ENCODE results near the gene ENOX2.
A peak's percentile ranks its signal among the peaks of the same experiment; 100 is the strongest.
"Not testable (repeated sequence)": the region's sequence is repeated elsewhere in the genome, so short reads cannot be mapped to it uniquely, and the experiment has no call there.

ENOX2 gene

GRCh38 chrX:130902783-130903613, at the start of gene ENOX2:
Gene ENOX2 (minus strand): TSS chrX:130903209. CDS start chrX:130703216, 199,993 bp downstream.
- peak; percentile 61 for DNase-seq (ENCODE audit: low read depth)

DNA sequence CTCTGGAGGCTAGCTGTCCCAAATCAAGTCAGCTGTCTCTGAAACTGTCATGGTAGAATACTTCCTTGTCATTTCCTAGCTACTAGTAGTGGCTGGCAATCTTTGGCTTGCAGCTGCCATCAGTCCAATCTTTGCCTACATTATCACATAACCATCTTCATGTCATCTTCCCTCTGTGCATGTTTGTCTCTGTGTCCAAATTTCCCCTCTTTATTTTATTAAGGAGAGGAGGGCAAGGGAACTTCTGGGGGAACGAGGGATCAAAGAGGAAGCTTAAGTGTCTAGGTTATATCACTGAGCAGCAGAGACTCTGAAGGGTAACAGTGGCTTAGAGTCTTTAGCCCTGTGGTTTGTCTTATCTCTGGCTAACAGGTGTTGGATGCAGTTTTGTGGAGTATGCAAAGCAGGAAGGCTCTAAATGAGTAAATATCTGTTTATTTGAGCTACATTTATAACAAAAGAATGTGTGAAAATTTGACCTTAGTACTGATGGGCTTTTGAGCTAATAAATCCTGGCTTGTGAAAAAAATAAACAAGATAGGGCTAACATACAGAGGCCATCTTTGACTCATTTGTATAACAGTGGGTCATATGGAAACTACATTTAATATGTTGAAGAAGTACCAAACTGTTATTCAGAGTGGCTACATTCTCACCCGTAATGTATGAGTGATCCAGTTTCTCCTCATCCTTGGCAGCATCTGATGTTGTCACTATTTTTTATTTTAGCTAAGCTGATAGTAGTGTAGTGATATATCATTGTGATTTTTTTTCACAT, 49.4 kb upstream of the ENOX2 start:
- DNase-seq (ENCODE audit: low read depth) = no peak

GRCh38 chrX:130944230-130944629, 41.2 kb upstream of the ENOX2 start:
- DNase-seq (ENCODE audit: low read depth) = no peak

DNA sequence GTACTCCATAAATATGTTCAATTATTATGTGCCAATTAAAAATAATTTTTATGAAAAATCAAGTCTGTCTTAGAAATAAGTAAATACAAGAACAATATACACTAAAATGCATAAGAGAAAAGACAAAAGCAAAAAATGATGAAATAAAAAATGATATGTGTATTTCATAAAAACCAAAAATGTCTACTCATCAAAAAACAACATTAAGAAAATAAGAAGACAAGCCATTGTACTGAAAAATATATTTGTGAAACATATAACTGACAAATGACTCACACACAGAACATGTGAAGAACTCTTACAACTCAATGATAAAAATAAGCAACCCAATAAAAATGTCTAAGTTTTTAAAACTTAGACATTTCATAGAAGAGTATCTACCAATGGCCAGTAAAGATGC, 34.1 kb upstream of the ENOX2 start:
- DNase-seq (ENCODE audit: low read depth) = no peak

GRCh38 chrX:130933358-130933757, 30.3 kb upstream of the ENOX2 start:
- DNase-seq (ENCODE audit: low read depth) = no peak

DNA sequence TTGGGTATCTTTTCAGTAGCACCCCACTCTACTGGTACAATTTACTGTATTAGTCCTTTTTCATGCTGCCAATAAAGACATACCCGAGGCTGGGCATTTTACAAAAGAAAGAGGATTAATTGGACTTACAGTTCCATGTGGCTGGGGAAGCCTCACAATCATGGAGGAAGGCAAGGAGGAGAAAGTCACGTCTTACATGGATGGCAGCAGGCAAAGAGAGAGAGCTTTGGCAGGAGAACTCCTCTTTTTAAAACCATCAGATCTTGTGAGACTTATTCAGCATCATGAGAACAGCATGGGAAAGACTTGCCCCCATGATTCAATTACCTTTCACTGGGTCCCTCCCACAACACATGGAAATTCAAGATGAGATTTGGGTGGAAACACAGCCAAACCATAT, 17.4 kb upstream of the ENOX2 start:
- DNase-seq (ENCODE audit: low read depth) = not testable (repeated sequence)

DNA sequence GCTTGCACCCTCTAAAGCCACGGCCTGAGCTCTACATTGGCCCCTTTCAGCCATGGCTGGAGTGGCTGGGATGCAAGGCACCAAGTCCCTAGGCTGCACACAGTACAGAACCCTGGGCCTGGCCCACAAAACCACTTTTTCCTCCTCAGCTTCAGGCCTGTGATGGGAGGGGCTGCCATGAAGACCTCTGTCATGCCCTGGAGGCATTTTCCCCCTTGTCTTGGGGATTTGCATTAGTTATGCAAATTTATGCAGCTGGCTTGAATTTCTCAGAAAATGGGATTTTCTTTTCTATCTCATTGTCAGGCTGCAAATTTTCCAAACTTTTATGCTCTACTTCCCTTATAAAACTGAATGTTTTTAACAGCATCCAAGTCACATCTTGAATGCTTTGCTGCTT, 16.7 kb upstream of the ENOX2 start:
- DNase-seq (ENCODE audit: low read depth) = not testable (repeated sequence)

DNA sequence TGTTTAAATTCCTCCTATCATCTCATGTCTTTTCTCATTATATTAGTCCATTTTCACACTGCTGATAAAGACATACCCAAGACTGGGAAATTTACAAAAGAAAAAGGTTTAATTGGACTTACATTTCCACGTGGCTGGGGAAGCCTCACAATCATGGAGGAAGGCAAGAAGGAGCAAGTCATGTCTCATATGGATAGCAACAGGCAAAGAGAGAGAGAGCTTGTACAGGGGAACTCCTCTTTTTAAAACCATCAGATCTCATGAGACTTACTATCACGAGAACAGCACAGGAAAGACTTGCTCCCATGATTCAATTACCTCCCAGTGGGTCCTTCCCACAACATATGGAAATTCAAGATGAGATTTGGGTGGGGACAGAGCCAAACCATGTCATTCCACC, 15.5 kb upstream of the ENOX2 start:
- DNase-seq (ENCODE audit: low read depth) = not testable (repeated sequence)

DNA sequence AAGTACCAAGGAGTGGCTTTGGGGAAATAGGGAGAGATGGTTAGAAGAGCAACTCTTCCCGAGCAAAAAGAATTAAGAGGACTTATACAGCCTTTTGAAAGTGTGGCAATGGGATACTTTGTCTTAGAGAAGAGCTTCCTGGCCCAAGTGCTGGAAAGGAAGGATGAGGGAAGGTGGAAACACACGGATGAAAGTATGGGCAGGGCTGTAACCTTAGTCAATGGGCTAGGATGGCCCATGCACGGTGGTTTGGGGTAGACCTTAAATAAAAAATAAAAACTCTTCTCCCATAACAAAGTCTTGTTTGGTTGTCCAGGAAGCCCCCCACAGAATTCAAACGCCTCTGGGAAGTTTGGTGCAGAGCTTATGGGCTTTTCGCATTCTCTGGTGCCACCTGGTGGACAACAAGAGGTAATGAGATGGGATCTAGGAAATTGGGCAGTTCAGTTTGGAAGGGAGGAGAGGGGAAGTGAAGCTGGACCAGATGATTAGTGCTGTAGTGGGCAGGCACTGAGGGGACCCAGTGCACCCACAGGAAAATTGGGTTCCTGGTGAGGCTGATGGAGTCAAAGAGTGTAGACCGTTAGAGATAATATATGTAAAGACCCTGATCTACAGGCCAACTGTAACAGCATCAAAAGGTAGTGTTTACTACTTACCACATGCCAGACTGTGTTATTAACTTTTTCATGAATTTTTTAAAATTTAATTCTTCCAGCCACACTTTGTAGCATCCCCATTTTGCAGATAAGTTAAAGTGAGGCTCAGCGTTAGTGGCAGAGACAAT, 13.8 kb upstream of the ENOX2 start:
- no peak for DNase-seq (ENCODE audit: low read depth)

GRCh38 chrX:130915302-130915701, 12.3 kb upstream of the ENOX2 start:
- no peak for DNase-seq (ENCODE audit: low read depth)

DNA sequence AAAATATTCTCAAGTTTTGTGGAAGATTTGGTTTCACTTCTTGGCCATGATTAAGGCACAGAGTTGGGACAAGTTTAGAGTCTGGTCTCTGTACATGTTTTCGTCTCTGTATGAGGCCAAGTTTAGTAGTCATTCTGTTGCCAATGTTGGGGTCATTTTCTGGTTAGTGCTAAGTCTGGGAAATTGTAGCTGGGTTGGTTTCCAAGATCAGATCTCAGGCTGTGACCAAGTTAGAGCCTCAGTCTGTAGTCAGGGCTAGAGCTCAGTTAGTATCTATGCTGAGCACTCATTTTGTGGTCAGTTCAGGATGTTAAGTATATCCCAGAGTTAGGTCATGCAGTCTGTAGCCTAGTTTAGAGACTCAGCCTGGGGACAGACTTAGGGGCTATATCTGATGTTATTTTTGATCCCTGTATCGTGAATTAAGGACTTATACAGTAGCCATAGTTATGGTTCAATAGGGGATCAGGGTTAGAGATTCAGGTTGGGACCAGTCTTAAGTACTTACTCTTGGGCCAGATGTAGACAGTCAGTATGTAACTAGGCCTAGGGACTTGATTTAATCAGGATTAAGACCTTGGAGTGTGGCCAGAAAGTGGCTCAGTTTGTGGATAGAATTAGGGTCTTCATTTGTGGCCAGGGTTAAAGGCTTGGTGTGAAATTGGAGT, 6.6 kb upstream of the ENOX2 start:
- no peak for DNase-seq (ENCODE audit: low read depth)

- no peak for DNase-seq (ENCODE audit: low read depth)
Measured at GRCh38 chrX:130906776-130907175, 3.8 kb upstream of the ENOX2 start.

DNA sequence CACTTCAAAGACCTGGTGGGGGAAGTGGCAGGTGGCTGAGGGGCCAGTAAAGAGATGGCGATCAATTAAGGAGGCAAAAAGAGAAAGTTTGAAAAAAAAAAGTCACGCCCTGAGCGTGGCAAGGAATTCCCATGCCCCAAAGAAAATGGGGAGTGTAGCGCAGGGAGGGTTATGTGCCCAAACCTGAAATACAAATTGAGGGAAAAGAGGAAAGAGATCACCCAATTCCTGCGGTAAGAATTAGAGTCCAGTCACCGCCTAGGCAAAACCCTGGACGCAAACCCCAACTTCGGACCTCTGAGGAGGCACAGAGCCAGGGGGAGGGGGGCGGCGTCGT, 595 bp downstream of the ENOX2 start:
- no peak for DNase-seq (ENCODE audit: low read depth)

GRCh38 chrX:130896802-130897501, 6.1 kb downstream of the ENOX2 start:
- no peak for DNase-seq (ENCODE audit: low read depth)

DNA sequence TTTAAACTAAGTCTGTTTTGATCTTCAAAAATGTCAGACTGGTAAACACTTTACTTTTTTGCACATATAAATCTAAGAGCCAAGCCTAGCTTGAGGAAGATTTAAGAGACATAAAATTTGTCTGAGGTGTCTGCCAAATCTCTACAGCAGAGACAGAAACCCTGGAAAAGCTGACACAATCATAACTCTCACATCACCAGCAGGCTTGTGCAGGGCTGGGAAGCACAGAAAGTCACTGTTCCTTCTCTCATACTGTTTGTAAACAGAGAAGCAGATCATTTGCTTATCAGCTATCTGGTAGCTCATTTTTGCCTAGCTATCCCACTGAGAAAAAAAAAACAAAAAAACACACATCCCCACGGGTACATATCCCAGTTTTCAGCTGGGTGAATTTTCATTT, 7.0 kb downstream of the ENOX2 start:
- DNase-seq (ENCODE audit: low read depth) = no peak

GRCh38 chrX:130895299-130895698, 7.7 kb downstream of the ENOX2 start:
- no peak for DNase-seq (ENCODE audit: low read depth)

DNA sequence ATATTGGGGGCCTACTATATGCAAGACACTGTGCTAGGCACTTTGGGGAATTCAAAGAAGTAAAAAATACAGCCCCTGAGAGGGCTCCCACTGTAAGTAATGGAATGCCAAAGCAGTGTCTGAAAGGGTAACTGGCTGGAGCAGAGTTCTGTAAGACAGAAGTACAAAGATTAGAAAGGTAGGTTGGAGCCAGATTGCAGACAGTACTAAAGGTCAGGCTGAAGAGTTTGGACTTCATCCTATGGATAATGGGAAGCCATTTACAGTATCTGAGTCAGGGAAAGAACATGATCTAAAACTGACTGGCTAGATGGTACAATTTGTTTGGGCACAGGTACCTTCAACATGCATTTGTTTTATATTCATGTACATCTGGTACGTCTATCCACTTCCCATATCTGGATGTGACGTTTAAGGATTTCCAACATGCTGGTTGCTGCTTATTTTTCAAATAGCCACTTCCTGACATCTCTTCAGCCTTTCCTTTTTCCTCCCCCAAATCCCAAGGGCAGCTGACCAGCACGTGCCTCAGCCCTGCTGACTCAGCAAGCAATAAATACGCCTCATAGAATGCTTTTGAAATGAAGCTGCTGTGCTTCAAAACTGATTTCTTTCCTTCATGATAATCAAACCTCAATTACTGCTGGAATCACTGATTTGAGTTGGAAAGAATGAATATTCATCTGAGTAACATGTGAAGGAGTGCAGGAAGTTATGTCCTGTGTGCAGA, 9.5 kb downstream of the ENOX2 start:
- no peak for DNase-seq (ENCODE audit: low read depth)

DNA sequence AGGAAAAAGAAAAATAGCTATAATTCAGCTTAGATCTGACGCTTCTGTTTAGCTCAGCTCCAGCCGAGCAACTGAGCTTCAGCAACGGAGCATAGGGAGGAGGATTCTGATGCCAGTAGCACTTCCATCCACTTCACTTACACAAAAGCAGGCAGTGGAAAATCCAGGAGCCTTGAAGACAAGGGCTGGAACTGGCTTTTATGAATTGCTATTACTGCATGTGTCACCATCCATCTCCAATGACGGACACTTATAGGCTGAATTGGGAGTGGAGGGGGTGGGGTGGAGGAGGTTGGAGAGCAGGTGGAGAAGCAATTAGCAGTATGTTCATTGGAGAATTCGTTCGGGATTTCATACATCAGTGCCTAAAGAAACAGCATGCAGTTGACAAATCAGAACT, 15.6 kb downstream of the ENOX2 start:
- DNase-seq (ENCODE audit: low read depth) = no peak

- DNase-seq (ENCODE audit: low read depth) = no peak
Measured at GRCh38 chrX:130885996-130886395, 17.0 kb downstream of the ENOX2 start.

GRCh38 chrX:130885508-130885907, 17.5 kb downstream of the ENOX2 start:
- DNase-seq (ENCODE audit: low read depth) = no peak

GRCh38 chrX:130884627-130885026, 18.4 kb downstream of the ENOX2 start:
- DNase-seq (ENCODE audit: low read depth) = no peak

Measured in stimulated activated CD8-positive, alpha-beta memory T cell treated with anti-CD3 and anti-CD28 coated beads, Interleukin-12 subunit alpha, Interleukin-12 subunit beta, amount 100 ng/mL, for 4 hours (primary cell).